GM19035 (cell line): ENCODE measurements around the gene VAV2.

Source experiments
- ATAC-seq: cut with Tn5 transposase; IDR thresholded peaks from one replicate; pipeline ENCODE4 v1.9.1; 2021; ENCODE audit not compliant: unreplicated experiment

VAV2 gene

DNA sequence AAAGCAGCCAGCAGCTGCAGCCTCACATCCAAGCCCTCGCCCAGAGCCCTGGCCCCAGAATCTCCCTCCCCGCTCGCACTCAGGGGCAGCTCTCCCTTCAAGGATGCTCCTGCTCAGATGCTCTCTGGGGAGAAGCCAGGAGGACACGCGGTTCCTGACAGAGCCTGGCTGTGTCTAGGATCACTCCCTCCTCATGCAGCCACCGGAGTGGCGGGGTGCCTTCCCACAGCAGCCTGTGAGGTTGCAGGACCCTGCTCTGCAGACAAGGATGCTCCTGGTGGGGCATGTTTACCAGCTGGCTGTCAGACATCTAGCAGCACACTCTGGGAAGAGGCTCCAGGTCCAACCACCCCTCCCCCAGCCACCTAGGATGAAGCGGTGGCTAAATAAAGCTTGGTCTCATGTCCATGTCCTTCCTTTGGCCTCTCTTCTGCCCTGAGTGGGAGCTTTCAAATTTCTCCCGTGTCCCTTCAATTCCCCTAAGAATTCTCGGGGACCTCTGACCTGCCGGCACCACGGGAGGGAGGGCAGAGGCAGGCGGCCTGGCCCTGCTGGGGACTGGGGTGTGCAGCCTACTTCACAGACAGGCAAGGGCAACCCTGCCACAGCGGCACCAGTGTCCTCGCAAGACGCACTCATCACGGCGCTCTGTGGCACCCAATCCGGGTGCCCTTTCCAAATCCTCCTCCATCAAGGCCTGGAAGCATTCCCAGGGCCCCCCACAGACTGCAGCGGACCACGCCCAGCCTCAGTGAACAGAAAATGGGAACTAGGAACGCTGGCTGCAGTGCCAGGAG, 165.6 kb downstream of the VAV2 start:
- no peak for ATAC-seq

DNA sequence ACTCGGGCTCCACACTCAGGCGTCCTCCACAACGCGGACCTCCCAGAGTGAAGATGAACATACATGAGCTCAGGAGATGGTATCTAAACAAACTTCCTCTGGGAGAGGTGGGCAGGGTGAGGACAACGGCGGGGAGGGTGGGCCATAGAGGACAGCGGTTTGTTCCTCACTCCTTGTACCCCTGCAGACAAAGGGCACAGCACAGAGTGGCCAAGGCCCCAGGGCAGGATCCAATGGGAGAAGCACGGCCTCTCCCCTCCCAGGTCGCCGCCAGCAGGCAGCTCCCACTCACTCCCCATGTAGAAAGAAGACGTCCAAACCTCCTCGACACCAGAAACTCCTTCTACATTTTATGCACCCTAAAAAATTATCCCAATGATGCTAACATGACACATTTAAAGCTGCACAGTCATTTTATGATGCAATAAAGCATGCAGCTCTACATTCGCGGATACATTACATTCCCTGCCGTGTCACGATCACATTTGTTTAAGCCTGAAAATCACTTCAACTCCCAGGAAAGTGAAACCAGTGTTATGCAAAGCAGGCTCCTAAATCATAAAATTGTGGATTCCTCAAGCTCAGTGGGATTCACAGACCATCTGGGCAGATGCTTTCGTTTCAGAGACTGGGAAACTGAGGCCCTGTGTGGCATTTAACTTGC, 166.4 kb downstream of the VAV2 start:
- ATAC-seq: no peak

DNA sequence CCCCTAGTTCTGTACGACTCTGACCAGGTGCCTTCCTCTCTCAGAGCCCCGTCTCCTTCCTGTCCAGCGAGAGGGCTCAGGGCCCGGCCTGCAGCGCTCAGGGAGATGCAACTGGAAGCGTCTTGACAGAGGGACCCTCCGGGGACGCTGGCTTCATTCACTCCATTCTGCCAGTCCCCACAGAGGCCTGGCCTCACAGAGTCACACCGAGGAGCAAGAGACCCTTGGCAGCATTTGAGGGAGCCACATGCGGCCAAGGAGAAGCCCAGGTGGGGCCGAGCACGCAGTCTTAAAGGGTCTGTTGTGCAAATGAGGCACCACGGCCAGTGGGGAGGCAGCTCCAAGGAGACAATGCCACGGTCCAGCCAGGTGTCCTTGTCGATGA, 167.3 kb downstream of the VAV2 start:
- no peak for ATAC-seq

DNA sequence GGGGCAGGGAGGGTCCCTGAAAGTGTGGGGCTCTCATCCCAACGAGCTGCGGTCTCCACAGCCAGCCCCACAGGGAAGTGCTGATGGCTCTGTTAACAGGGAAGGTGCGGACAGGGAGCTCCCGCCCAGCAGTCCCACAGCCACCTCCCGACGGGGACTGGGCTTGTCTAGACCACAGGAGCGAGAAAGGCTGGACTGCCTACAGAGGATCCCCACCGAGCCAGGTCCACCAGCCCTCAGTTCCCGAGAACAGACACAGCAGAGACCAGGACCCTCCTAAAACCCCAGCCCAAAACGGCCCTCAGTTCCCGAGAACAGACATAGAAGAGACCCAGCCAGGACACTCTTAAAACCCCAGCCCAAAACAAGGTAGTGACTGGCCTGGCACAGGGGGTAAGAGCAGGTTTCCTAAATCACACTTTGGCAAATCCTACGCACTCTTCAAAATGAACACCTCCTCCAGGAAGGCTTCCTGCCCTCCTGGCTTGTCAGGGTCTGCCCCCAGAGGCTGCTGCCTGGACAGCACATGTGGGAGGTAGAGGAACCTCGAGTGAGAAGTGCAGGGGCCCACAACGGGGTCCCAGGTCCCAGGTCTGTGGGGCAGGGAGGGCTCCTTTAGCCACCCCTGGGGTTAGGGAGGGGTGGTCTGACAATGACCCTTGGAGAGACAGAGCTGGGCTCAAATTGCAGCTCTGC, 167.9 kb downstream of the VAV2 start:
- ATAC-seq: no peak

DNA sequence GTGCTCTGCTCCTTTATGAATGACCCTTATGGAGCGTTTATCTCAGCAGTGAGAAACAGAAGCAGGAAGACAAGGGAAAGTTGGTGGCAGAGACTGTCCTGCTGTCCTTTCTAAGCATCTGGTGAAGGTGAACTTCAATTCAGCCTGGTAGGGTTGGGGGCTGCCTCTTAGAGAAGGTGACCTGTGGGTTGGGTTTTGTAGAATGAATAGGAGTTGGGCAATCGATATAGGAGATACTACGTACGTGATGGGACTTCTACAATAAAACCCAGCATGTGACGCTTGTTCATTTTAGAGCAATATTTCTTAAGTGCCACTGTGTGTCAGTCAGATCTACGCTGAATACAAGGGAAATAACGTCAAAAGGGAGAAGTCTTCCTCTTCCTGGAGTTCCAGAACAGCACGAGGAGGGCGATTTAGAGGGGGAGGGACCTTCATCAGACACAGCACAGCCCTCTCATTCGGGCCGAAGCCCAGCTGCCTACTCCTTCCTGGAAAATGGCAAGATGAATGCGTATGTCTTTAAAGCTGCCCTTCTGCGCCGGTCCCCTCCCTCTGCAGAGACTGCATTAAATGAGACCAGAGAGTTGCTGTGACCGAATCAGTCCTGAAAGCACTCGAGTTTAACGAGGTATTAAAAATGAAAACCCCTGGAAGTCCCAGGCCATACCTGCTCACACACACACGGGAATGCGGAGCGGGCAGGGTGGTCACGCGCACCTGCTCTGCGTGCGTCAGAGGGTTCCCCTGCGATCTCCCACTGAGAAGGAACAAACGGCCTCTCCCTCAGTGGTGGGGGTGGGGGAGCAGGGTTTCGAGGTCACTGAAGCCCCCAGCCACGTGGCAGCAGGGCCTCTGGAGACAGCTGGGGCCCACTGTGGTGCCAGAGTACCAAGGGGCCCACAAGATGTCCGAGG, 168.7 kb downstream of the VAV2 start:
- no peak for ATAC-seq

DNA sequence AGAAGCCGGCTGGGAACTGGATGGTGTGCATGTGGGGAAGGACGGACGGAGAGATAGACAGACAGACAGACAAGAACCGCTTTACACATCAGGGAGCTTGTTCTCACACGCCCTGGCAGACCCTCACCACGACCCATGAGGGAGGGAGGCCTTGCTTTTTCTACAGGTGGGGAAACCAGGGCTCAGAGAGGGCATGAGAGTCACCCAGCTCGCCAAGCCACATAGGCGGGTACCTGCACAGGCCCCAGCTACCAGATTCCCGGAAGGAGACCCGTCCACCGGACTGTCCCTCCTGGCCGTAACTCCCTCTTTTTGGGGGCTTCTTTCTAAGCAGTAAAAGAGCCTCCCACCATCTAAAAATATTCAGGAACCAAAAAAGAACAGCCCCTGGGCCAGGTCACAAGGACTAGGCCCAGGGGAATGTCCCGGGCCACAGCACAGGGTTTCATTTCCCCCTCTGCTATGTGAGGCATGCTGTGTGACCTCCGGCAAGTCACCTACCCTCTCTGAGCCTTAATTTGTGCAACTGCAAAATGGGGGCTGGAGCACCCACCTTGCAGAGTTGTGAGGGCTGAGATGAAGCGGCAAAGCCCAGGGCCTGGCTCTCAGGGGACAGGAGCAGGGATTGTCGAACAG, 169.6 kb downstream of the VAV2 start:
- peak; percentile 49 for ATAC-seq

DNA sequence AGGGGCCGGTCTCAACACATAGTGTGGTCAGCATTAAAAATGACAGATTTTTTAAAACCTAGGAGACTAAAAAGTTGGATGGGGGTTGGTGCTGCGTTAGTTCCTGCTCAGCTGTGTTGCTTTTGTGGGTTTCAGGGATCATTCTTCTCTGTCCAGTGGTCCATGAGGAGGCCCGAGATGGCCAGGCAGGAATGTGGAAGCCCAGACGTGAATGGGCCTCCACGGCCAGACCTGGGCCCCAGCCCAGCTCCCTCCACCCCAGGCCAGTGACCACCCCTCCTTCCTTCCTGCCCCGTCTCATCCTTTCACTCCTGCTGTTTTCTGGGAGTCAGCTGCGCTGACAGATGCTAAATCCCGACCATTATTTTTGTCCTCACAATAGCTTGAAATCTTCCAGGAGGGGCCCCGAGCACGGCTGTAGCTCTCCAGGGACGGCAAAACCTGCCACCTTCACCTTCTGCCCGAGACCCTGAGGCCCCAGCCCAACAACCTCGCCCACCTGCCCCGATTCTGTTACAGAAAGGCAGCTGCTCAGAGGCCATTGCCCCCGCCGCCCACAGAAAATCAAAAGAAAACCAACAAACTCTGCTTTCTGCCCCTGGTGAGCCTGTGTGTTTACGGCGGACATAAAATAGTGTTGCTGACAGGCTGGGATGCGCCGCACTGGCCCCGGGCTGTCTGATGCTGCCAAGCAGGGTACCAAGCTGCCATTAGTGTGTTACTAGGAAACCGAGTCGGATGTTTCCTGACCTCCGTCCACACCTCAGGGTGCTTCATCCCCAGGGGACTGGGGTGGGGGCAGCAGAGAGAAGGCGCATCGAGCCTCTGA, 170.3 kb downstream of the VAV2 start:
- peak; percentile 30 for ATAC-seq

DNA sequence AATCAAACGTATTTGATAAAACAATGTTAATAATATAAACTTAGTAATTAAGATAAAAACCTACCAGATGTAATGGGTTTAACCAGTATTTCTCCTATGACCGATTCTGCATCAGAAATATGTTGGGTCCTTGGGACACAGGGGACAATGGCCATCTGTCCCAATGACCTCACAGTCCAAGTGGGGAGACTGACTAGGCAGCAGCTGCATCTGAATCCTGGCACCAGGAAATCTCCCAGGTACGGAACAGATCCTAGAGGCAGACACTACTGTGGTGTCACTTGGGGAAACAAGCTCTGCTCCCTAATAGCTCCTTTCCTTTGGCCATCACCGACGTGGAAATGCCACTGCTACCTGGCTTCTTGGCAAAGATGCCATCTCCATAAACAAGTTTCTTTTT, 172.2 kb downstream of the VAV2 start:
- ATAC-seq: no peak

DNA sequence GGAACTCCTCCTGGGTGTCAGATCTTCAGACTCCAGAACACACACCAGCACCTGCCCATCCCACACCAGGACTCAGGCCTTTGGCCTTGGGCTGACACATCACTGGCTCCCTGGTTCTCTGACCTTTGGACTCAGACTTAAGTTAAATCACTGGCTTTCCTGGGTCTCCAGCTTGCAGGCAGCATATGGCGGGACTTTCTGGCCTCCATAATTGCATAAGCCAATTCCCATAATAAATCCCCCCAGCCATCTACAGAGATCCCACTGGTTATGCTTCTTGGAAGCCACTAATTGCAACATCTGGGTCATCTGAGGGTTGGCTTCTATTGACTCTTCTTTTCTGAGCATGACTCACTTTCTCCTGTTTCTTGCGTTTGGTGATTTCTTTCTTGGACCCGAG, 173.7 kb downstream of the VAV2 start:
- ATAC-seq: no peak

DNA sequence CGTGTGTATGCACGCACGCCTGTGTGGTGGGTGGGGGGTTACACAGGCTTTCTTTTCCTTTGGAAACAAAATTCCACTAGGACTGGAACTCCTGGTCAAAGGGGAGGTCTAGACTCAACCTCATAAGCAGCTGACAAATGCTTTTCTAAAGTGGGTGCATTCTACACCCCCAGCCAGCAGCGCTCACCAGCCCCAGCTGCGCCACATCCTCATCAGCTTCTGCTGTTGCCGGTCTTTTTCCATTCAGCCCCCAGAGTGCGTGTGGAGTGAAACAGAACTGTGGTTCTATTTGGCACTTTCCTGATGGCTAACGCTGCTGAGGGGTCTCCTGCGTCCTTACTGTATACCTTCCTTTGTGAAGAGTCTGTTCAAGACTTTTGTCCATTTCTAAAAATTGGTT, 176.3 kb downstream of the VAV2 start:
- no peak for ATAC-seq

DNA sequence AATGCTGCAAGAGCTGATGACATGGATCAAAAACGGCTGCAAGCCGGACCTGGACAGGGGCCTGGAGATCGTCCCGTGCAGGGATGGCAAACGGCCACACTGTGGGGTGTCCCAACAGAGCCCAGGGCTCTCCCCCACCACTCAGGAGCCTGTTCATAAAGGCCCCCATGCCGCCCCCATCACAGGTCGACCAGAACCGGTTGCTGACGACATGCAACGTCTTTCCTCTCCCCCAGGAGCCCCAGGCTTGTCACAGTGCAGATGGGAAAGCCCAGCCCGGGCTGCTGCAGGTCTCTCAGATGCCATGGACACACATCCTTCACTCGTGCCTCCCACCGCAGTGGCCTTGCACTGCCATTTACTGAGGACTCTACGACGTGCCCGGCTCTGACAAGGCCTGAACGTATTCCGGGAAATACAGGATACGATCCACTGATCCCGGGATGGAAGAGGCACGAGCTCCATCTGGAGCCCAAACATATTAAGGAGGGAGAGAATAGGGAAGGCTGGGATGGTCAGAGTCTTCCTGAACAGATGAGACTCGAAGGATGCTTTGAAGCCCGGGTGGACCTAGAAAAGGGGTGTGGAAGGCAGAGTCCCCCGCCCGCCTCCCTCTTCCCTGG, 177.4 kb downstream of the VAV2 start:
- ATAC-seq: no peak

DNA sequence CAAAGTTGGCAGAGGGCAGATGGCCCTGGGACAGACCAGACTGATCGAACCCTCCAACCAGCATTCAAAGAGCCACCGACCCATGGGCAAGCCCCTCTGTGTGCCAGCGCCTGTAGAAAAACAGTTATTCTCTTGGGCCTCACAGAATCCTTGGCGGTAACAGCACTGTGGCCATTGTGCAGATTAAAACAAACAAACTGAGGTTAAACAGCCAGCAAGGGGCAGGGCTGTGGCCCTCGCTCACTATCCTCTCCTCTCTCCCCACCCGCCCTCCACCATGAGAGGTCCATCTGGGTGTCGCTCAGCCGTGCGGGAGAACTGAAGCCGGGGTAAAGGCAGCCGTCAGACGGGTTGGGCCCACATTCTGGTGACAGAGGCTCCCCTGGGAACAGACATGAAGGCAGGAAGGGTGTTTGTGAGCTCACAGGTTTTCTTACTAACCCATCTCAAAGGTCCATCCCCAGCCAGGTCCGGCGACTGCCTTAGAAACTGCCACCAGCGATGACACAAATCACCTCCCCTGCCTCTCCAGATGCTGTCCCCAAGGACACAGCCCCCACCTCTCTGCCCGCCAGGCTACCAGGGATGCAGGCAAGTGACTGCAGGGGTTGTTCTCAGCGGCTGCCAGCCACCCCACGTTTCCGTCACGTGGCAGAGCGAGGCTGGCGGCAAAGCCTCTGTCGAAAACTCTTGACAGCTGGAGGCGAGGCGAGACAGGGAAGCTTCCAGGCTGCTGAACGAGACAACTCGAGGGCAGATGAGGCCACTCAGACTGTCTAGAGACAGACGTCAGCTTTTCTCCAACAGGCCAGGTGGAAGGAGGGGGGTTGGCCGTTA, 178.2 kb downstream of the VAV2 start:
- no peak for ATAC-seq

DNA sequence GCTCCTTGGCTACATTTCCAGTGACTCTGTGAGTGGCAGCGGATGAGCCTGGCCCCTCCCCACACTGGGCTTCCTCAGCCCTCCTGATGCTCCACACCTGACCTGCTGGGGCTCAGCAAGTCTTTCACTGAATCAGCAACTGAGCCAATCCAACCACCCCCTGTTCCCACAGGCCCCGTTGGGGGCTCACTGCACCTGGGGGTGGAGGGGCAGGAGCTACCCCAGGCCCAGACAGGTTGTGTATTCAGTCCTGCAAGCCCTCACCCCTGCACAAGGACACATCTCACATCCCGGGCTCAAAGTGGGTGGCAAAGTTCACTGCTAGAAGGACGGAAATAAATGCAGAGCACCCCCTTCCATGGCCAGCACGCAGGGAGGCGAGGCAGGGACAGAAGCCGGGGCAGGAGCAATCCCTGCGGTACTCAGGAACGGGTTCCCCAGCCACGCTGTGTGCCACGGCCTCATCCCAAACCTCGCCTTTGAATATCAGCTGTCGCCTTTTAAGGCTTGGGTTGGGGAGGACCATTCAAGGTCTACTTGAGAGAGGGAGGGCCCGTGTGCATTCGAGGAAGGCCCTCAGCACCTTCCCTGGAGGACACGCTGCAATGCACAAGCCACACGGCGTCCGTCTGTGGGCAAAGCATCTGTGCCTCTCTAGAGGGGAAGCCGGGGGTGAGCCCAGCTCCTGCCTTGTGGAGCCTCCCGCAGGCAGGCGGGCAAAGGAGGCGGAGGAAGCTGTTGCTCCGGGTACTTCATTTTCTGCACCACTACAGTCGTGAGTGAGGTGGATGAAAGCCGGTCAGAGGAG, 179.0 kb downstream of the VAV2 start:
- ATAC-seq: no peak

DNA sequence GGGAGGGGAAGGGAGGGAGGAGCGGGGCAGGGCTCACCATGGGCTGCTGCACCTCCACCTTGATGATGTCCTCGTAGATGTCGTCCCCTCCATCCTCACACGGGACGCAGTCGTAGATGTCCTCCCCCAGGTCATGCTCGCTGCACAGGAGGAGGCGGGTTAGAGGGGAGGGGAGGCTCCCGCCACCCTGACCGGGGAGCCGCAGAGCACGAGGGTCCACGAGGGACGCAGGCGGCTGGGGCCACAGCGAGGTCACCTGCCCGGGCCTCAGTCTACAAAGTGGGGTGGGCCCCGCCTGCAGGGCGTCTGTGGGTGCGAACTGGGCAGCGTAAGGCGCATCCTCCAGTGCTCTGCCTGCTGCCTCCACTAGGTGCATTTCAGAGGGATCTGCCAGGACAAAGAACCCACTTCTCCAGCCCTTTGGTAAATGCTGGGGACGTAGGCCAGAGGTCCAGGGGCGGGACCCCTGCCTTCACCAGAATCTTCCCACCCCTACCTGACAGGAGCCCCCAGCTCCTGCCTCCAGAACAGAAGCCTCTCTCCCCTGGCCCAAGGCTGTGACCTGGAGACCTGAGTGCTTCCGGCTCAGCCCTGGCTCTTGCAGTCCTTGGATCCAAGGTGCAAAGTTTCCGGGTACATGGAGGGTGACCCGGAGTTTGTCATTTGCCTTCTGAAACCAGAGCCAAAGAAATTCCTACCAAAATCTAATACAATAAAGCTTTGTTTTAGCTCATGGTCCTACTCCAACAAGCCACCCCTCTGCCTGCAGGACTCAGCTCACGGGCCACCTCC, 179.9 kb downstream of the VAV2 start:
- no peak for ATAC-seq

DNA sequence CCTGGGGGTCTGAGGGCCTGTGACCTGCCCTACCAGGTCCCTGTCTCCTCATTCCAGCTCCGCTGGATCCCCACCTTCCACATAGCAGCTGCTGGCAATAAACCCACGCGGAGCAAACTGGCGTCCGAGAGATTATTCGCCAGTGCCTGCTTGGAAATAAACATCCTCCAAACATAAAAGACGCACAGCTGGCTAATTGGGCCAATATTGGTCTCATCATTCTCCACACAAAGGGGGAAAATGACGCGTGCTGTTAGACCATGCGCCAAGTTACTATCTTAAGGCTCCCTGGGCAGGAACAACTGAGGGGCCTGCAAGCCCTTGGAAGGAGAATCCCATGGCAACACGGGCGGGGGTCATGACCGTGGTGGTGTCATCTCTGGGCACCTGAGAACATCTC, 180.7 kb downstream of the VAV2 start:
- no peak for ATAC-seq

DNA sequence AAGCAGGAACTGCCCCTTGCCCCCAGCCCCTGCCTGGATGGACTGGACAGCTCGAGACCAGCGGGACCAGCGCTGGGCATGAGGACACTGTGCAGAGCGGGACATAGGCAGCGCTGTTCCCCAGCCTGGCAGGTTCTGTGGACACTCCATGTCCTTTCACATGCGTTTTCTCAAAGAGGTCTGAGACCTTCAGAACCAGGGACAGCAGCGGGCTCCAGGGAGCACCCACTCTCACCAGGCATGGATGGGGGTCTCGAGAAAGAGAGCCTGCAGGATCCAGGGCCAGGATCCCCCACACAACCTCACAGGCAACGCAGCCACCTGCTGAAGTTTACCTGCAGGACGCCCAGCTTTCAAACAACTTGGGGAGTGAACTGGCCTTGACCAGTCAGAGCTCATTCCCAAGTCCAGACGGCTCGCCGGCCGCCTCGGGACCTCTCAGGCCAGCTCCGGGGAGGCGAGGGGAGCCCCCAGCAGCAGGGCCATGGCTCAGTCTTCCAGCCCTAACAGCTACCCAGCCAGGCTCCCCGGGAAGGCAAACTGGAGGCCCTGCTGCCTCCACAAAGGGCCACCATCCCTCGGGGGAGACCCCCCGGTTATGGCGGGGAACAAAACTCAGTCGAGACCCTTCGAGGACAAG, 181.4 kb downstream of the VAV2 start:
- ATAC-seq: no peak
